HCT116 (cell line): ENCODE results near the gene PAH.

Experiments
- CBX3 ChIP-seq: IDR thresholded peaks from 2 replicates; pipeline ENCODE4 v1.6.1; 2012; ENCODE audit warnings: low read depth
- CEBPB ChIP-seq: IDR thresholded peaks from 2 replicates; pipeline ENCODE4 v1.6.1; 2012; ENCODE audit warnings: low read depth
- CTCF ChIP-seq, 3 experiments: fragments of 200-600 bp in 1 of 3; sonication (generic) in 1 of 3; IDR thresholded peaks in 2 of 3; conservative IDR thresholded peaks in 1 of 3; 2 replicates each; pipeline ENCODE4 v1.5.1; 2012 to 2017; ENCODE audit warnings: low read depth in 2 of 3, low read length in 2 of 3, antibody characterized with exemption in 1 of 3, borderline replicate concordance in 1 of 3, control low read depth in 1 of 3, mild to moderate bottlenecking in 1 of 3, mixed read lengths in 1 of 3, mixed run types in 1 of 3, moderate library complexity in 1 of 3; ENCODE audit not compliant: insufficient read depth in 1 of 3
- EGR1 ChIP-seq: IDR thresholded peaks from 2 replicates; pipeline ENCODE4 v1.6.1; 2012; ENCODE audit warnings: low read depth
- ELF1 ChIP-seq: IDR thresholded peaks from 2 replicates; pipeline ENCODE4 v1.6.1; 2012; ENCODE audit warnings: low read depth, borderline replicate concordance
- EZH2 ChIP-seq: fragments of 200-600 bp; sonication (generic); IDR thresholded peaks from 2 replicates; pipeline ENCODE4 v1.6.1; 2017; ENCODE audit warnings: antibody characterized with exemption, mixed run types
- MAX ChIP-seq: IDR thresholded peaks from 2 replicates; pipeline ENCODE4 v1.6.1; 2012
- POLR2A ChIP-seq: IDR thresholded peaks from 2 replicates; pipeline ENCODE4 v1.7.0; 2011; ENCODE audit warnings: borderline replicate concordance; ENCODE audit not compliant: insufficient read depth, insufficient read length; ENCODE audit errors: extremely low read depth
- POLR2AphosphoS5 ChIP-seq: IDR thresholded peaks from 2 replicates; pipeline ENCODE4 v1.6.1; 2011; ENCODE audit warnings: mild to moderate bottlenecking, low read depth, low read length, moderate library complexity
- SIN3A ChIP-seq: IDR thresholded peaks from 2 replicates; pipeline ENCODE4 v1.6.1; 2012; ENCODE audit warnings: low read depth
- SP1 ChIP-seq: IDR thresholded peaks from 2 replicates; pipeline ENCODE4 v1.6.1; 2012; ENCODE audit warnings: low read depth
- SRF ChIP-seq: IDR thresholded peaks from 2 replicates; pipeline ENCODE4 v1.6.1; 2012; ENCODE audit warnings: low read depth
- TCF7L2 ChIP-seq: IDR thresholded peaks from 2 replicates; pipeline ENCODE4 v1.7.0; 2011; ENCODE audit warnings: borderline replicate concordance, inconsistent platforms; ENCODE audit not compliant: insufficient read depth, insufficient read length; ENCODE audit errors: extremely low read depth
- ZNF274 ChIP-seq: fragments of 200-500 bp; sonication (Bioruptor generic); IDR thresholded peaks from 2 replicates; pipeline ENCODE4 v1.6.1; 2014; ENCODE audit warnings: mild to moderate bottlenecking, low read depth, low read length, inconsistent platforms

GRCh38 chr12:102900389-102900788 lies 16.7 kb downstream of the PAH start:
- TF ChIP-seq CEBPB (no peak), EZH2 (no peak), TCF7L2 (no peak), SIN3A (no peak), CTCF (IDR thresholded peaks at IDR 0.05 in 2 of 3, conservative IDR thresholded peaks at IDR 0.05 in 1 of 3; ENCODE audit: borderline replicate concordance in 1 of 3, insufficient read depth in 1 of 3, low read depth in 2 of 3, low read length in 2 of 3) (no peak), POLR2A (no peak), ELF1 (no peak), MAX (no peak), POLR2AphosphoS5 (no peak), CBX3 (no peak), EGR1 (no peak), SP1 (no peak), ZNF274 (no peak), SRF (no peak)
